B cell (primary cell): ENCODE results near the gene TNPO1. TPM values are rescaled to one million over a fixed set of nuclear protein-coding genes. Genes with fewer than 3 reads are reported as not detected.
"Not testable (repeated sequence)": the region's sequence is repeated elsewhere in the genome, so short reads cannot be mapped to it uniquely, and the experiment has no call there.

Experiments
- ATAC-seq: fragments of 200-7000 bp; cut with Tn5 transposase; one replicate; pipeline ENCODE4 v1.10.0; 2021; ENCODE audit warnings: low read depth, mild to moderate bottlenecking, moderate number of reproducible peaks, moderate library complexity
- CTCF ChIA-PET: fragments of 350-600 bp; sonication (Branson Sonifier 250); formaldehyde crosslinking; loops from one replicate; lab custom pipeline; 2021; ENCODE audit warnings: antibody characterized with exemption, inconsistent platforms; lab: Charles Lee
- POLR2A ChIA-PET: fragments of 350-600 bp; sonication (Branson Sonifier 250); formaldehyde crosslinking; loops from one replicate; lab custom pipeline; 2021; ENCODE audit warnings: antibody characterized with exemption; lab: Charles Lee
- DNase-seq: peaks from one replicate; pipeline ENCODE4 v3.0.0; 2013
- H2AFZ ChIP-seq: 2 replicates; pipeline ENCODE4 v1.6.1; 2012; ENCODE audit warnings: mild to moderate bottlenecking, low read depth, low read length; ENCODE audit not compliant: insufficient read depth, poor library complexity, severe bottlenecking
- H3K27ac ChIP-seq, 2 donors: 1 replicate in 1 of 2; 2 replicates in 1 of 2; pipeline ENCODE4 v1.5.1; 2012 to 2013; ENCODE audit warnings: low read length in 2 of 2, mild to moderate bottlenecking in 2 of 2, moderate library complexity in 1 of 2
- H3K27me3 ChIP-seq, 4 experiments: fragments of 200-600 bp in 1 of 4; sonication (generic) in 1 of 4; replicated peaks in 1 of 4; 1 replicate in 2 of 4; 2 replicates in 2 of 4; pipeline versions ENCODE4 v1.6.1 to v1.7.0; 2013 to 2016; ENCODE audit warnings: low read length in 3 of 4, mild to moderate bottlenecking in 2 of 4, mixed read lengths in 1 of 4, moderate library complexity in 1 of 4; ENCODE audit not compliant: insufficient read depth in 4 of 4, control insufficient read depth in 3 of 4; ENCODE audit errors: control extremely low read depth in 1 of 4
- H3K36me3 ChIP-seq, 2 experiments: replicated peaks in 1 of 2; 1 replicate in 1 of 2; 2 replicates in 1 of 2; pipeline versions ENCODE4 v1.6.1 to v1.7.1; 2013; ENCODE audit warnings: low read length in 1 of 2; ENCODE audit not compliant: insufficient read depth in 2 of 2, control insufficient read depth in 1 of 2; ENCODE audit errors: control extremely low read depth in 1 of 2, extremely low read depth in 1 of 2
- H3K4me1 ChIP-seq, 2 donors: fragments of 200-600 bp in 1 of 2; sonication (generic) in 1 of 2; 1 replicate in 1 of 2; 2 replicates in 1 of 2; pipeline versions ENCODE4 v1.5.1 to v1.6.1; 2013 to 2017; ENCODE audit warnings: low read length in 2 of 2; ENCODE audit not compliant: control insufficient read depth in 2 of 2, insufficient read depth in 2 of 2
- H3K4me2 ChIP-seq: replicated peaks from 2 replicates; pipeline ENCODE3; 2012; ENCODE audit warnings: mild to moderate bottlenecking, low read depth, low read length; ENCODE audit not compliant: poor library complexity, severe bottlenecking
- H3K4me3 ChIP-seq, 5 experiments: fragments of 200-600 bp in 1 of 5; sonication (generic) in 1 of 5; 1 replicate in 3 of 5; 2 replicates in 2 of 5; pipeline versions ENCODE4 v1.5.1 to v1.7.0; 2011 to 2016; ENCODE audit warnings: low read length in 4 of 5, mild to moderate bottlenecking in 4 of 5, low read depth in 2 of 5, control low read depth in 1 of 5, moderate library complexity in 1 of 5; ENCODE audit not compliant: insufficient read depth in 1 of 5; ENCODE audit errors: control extremely low read depth in 1 of 5, extremely low read depth in 1 of 5
- H3K79me2 ChIP-seq: fragments of 200-600 bp; sonication (generic); one replicate; pipeline ENCODE4 v1.6.0; 2016; ENCODE audit warnings: low read length; ENCODE audit not compliant: control insufficient read depth, insufficient read depth
- H3K9ac ChIP-seq: fragments of 200-600 bp; sonication (generic); 2 replicates; pipeline ENCODE4 v1.6.1; 2017; ENCODE audit warnings: mild to moderate bottlenecking, low read length, moderate library complexity
- H3K9me3 ChIP-seq, 3 donors: one replicate each; pipeline versions ENCODE4 v1.6.1 to v1.7.1; 2013; ENCODE audit warnings: low read length in 2 of 3; ENCODE audit not compliant: control insufficient read depth in 2 of 3, insufficient read depth in 1 of 3; ENCODE audit errors: control extremely low read depth in 1 of 3
- H4K20me1 ChIP-seq: 2 replicates; pipeline ENCODE4 v1.6.0; 2012; ENCODE audit warnings: mild to moderate bottlenecking, low read length; ENCODE audit not compliant: insufficient read depth, control insufficient read depth, poor library complexity, severe bottlenecking
- H3K27ac Mint-ChIP-seq: one replicate; pipeline ENCODE4 v1.8.0; 2021; ENCODE audit warnings: mixed read lengths
- H3K27me3 Mint-ChIP-seq: one replicate; pipeline ENCODE4 v1.8.0; 2021; ENCODE audit warnings: mixed read lengths
- H3K4me1 Mint-ChIP-seq: one replicate; pipeline ENCODE4 v1.8.0; 2021; ENCODE audit warnings: mixed read lengths
- H3K4me3 Mint-ChIP-seq: one replicate; pipeline ENCODE4 v1.8.0; 2021; ENCODE audit warnings: mixed read lengths
- H3K9me3 Mint-ChIP-seq: one replicate; pipeline ENCODE4 v1.8.0; 2022; ENCODE audit warnings: mixed read lengths; ENCODE audit not compliant: insufficient read depth
- EZH2 ChIP-seq: IDR thresholded peaks from 2 replicates; pipeline ENCODE4 v1.6.1; 2012; ENCODE audit warnings: borderline replicate concordance, low read depth, mild to moderate bottlenecking, moderate library complexity, low read length; ENCODE audit not compliant: insufficient read depth, poor library complexity, severe bottlenecking
- WGBS: methylation state at CpG from one replicate; pipeline ENCODE4 v1.1.5; 2013; ENCODE audit warnings: missing lambda C conversion rate; ENCODE audit not compliant: insufficient coverage; 5-methylcytosine and 5-hydroxymethylcytosine counted together
- intact Hi-C: fragments of 100-400 bp; cut with micrococcal nuclease; formaldehyde crosslinking; loops from one replicate; pipeline ENCODE4 v1.10.0; 2022
- polyA plus RNA-seq: library from polyadenylated mRNA; depleted of rRNA; stranded (reverse); fragments of >200 nt; gene quantifications from 2 replicates; pipeline ENCODE4 v1.2.3, GENCODE V29; 2012
- total RNA-seq, 2 donors: library from RNA; stranded (reverse); fragments of 120-200 nt in 1 of 2; gene quantifications; 1 replicate in 1 of 2; 2 replicates in 1 of 2; pipeline versions ENCODE4 v1.2.3 to v1.2.4, GENCODE V29; 2013 to 2022
- TF ChIP-seq, protein P1 (sequence below): fragments of 200-600 bp; IDR thresholded peaks from one replicate; pipeline ENCODE4 v1.8.0; 2022; ENCODE audit warnings: antibody characterized with exemption, mild to moderate bottlenecking

TNPO1 gene
- total and polyA plus RNA-seq, 2 donors (not counting 1 experiment from before 2014, with no cell fraction given), result 6.4 to 102 TPM

- CTCF ChIA-PET, H3K36me3 ChIP-seq, H3K9me3 ChIP-seq, H4K20me1 ChIP-seq, H3K9me3 Mint-ChIP-seq, POLR2A ChIA-PET, intact Hi-C loops, H3K4me2 ChIP-seq, H3K4me3 Mint-ChIP-seq, H3K9ac ChIP-seq, H3K79me2 ChIP-seq, ATAC-seq, DNase-seq, H2AFZ ChIP-seq, H3K4me1 Mint-ChIP-seq, H3K27ac Mint-ChIP-seq, H3K4me3 ChIP-seq, H3K27ac ChIP-seq, H3K4me1 ChIP-seq: not testable (repeated sequence)
- peaks cover 0 to 13% (median 5%) of the 10 kb centered on the region in 4 experiments for H3K27me3 ChIP-seq
- H3K27me3 Mint-ChIP-seq, result peaks cover 58% of the 10 kb centered on the region
- 92% methylated on average over 2 of the region's 4 CpGs for WGBS
Measured at GRCh38 chr5:72808637-72809036, 7.8 kb upstream of the TNPO1 start.

DNA sequence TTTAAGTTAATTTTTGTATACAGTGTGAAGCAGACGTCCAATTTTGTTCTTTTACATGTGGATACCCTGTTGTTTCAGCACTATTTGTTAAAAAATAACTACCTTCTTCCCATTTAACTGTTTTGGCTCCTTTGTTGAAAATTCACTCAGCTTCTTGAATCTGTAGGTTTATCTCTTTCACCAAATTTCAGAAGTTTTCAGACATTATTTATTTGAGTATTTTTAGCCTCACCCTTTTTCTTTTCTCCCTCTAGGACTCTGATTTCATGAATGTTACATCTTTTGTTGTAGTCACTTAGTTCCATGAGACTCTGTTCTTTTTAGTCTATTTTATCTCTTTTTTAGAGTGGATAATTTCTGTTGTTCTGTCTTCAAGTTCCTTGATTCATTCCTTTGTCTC is 4.6 kb upstream of the TNPO1 start:
- peaks cover 0 to 6% (median 0%) of the 10 kb centered on the region in 3 donors for H3K9me3 ChIP-seq
- WGBS, result no CpG with 5 or more reads among the region's 1 CpG
- H4K20me1 ChIP-seq, result no peaks in the 10 kb centered on the region
- intact Hi-C loops, result loop anchor here (10.0 kb wide), 1 partner anchor 1953 kb away; the partner anchor contains the start of genes GFM2 and NSA2
- no peaks in the 10 kb centered on the region for H3K9me3 Mint-ChIP-seq
- H3K79me2 ChIP-seq, result no peaks in the 10 kb centered on the region
- H2AFZ ChIP-seq, result no peak overlapping the region
- no peak overlapping the region for H3K9ac ChIP-seq
- no peaks in the 10 kb centered on the region for H3K36me3 ChIP-seq
- no peak overlapping the region for H3K27ac Mint-ChIP-seq
- peaks cover 0 to 13% (median 5%) of the 10 kb centered on the region in 4 experiments for H3K27me3 ChIP-seq
- H3K27me3 Mint-ChIP-seq, result peaks cover 42% of the 10 kb centered on the region
- no peak overlapping the region for H3K4me3 ChIP-seq
- peaks cover 5% of the 10 kb centered on the region in 2 donors for H3K4me1 ChIP-seq
- no peak overlapping the region for H3K4me3 Mint-ChIP-seq
- H3K27ac ChIP-seq, result no peak overlapping the region
- no peak overlapping the region for H3K4me2 ChIP-seq
- CTCF ChIA-PET, result no interaction called here
- POLR2A ChIA-PET, result no interaction called here
- peaks cover 4% of the 10 kb centered on the region for H3K4me1 Mint-ChIP-seq
- no peak for TF ChIP-seq EZH2
- TF ChIP-seq, protein P1, sequence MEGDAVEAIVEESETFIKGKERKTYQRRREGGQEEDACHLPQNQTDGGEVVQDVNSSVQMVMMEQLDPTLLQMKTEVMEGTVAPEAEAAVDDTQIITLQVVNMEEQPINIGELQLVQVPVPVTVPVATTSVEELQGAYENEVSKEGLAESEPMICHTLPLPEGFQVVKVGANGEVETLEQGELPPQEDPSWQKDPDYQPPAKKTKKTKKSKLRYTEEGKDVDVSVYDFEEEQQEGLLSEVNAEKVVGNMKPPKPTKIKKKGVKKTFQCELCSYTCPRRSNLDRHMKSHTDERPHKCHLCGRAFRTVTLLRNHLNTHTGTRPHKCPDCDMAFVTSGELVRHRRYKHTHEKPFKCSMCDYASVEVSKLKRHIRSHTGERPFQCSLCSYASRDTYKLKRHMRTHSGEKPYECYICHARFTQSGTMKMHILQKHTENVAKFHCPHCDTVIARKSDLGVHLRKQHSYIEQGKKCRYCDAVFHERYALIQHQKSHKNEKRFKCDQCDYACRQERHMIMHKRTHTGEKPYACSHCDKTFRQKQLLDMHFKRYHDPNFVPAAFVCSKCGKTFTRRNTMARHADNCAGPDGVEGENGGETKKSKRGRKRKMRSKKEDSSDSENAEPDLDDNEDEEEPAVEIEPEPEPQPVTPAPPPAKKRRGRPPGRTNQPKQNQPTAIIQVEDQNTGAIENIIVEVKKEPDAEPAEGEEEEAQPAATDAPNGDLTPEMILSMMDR, result no peak
- DNase-seq (no peak), ATAC-seq (no peak)
